GM21737 (cell line): ENCODE data around the gene LRRC15.

Experiments used
- ATAC-seq: cut with Tn5 transposase; IDR thresholded peaks from one replicate; pipeline ENCODE4 v1.9.1; 2021; ENCODE audit warnings: mild to moderate bottlenecking, moderate library complexity; ENCODE audit not compliant: unreplicated experiment

Gene LRRC15

DNA sequence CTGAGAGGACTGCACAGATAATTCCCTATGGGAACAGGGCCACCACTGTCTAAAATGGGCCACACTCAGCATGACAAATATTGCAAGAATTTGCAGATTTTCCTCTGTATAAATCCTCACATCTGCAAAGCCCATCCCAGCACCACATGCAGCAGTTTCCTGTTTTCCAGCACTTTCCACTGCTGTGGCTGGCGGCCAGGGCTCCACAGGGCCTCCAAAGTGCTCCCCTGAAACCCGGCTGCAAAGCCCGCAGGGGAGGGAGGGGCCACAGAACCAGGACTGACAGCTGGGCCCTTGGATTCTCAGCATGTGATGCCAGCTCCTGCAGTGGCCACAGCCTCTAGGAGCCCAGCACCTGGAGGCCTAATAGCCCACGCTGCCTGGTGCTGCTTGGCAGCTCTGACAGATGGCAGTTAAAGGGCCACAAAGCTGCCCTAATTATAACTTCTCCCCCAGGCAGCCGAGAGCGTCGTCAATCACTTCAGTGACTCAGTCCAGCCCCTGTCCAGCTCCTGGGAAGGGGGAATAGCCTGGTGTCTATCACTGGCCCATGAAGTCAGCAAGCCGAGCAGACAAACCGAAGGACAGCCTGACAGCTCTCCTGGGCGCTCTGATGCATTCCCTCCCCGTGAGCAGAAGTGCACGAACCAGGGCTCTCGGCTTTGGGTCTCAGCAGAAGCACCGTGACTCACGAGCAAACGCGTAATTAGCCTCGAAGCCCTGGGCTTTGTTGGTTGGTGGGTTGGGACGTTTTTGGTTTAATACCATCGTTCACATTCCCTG is 4.7 kb downstream of the LRRC15 start:
- ATAC-seq: no peak

GRCh38 chr3:194364314-194364651 is 5.3 kb downstream of the LRRC15 start:
- no peak for ATAC-seq

GRCh38 chr3:194360568-194360967 is 9.0 kb downstream of the LRRC15 start:
- ATAC-seq: no peak

- no peak for ATAC-seq
These were observed 11.9 kb downstream of the LRRC15 start for GRCh38 chr3:194357681-194358080.

GRCh38 chr3:194355379-194355778 is 14.2 kb downstream of the LRRC15 start:
- ATAC-seq: no peak

DNA sequence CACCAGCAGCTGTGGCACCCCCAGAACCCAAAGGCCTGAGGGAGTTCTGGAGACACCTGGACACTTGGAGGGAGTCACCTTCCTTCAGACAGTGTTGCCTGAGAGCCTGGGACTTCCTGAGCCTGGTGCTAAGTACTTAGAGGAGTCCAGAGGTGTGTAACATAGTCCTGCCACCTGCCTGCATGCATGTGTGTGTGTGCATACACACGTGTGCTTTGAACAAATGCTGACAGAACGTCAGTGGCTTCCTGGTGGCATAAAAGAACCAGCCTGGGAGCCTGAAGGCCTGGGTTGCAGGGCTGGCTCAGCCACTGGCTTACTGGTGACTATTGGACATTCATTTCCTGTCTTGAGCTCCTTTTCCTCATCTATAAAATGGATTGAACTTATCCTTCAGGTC is 15.2 kb downstream of the LRRC15 start:
- no peak for ATAC-seq

DNA sequence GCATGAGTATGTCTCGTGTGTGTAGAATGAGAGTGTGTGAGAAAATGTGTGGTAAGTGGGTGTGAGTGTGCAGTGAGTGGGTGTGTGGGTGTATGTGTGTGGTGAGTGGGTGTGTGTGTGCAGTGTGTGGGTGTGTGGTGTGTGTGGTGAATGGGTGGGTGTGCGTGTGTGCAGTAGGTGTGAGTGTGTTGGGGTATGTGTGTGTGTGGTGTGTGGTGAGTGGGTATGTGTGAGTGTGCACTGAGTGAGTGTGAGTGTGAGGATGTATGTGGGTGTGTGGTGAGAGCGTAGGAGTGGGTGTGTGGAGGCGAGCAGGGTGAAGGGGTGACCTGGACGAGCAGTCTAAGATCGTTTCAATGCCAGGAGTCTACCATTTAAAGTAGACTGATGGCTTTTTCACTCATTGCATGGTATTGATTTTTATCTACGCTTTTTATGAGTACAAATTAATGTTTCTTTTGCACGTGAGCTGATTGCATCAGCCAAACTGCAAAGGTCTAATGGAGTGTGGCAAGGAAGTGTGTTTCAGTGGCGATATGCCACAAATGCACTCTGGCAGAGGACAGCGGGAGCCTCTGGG is 16.8 kb downstream of the LRRC15 start:
- no peak for ATAC-seq

DNA sequence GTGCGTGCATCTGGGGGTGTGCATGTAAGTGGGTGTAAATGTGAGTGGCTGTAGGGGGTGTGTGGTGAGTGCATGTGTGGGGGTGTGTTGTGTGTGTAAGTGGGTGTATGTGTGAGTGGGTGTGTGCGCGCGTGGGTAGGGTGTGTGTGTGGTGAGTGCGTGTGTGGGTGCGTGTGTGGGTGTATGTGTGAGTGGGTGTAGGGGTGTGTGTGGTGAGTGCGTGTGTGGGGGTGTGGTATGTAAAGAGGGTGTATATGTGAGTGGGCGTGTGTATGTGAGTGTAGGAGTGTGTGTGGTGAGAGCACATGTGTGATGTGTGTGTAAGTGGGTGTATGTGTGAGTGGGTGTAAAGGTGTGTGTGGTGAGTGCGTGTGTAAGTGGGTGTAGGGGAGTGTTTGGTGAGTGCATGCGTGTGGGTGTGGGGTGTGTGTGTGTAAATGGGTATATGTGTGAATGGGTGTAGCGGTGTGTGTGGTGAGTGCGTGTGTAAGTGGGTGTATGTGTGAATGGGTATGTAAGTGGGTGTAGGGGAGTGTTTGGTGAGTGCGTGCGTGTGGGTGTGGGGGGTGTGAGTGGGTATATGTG is 17.5 kb downstream of the LRRC15 start:
- no peak for ATAC-seq

- ATAC-seq: no peak
These were observed 18.4 kb downstream of the LRRC15 start, which contains the start of gene CPN2 for GRCh38 chr3:194351080-194351672. Gene CPN2, minus strand, starts transcription at chr3:194351328. Its CDS starts 8,626 bp downstream, at chr3:194342702.

DNA sequence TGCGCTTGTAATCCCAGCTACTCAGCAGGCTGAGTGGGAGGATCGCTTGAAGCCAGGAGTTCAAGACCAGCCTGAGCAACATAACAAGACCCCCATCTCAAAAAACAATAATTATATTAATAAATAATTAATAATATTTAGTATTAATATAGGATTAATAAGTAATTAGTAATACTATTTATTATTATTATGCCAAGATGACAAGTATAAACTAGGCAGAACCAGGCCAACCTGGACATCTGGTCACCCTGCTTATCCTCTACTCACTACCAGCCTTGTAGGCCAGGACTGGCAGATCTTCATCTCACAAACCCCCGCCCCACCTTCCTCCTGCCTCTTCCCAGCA is 18.8 kb downstream of the LRRC15 start:
- ATAC-seq: no peak

- no peak for ATAC-seq
These were observed 21.2 kb downstream of the LRRC15 start for GRCh38 chr3:194348354-194348753.

DNA sequence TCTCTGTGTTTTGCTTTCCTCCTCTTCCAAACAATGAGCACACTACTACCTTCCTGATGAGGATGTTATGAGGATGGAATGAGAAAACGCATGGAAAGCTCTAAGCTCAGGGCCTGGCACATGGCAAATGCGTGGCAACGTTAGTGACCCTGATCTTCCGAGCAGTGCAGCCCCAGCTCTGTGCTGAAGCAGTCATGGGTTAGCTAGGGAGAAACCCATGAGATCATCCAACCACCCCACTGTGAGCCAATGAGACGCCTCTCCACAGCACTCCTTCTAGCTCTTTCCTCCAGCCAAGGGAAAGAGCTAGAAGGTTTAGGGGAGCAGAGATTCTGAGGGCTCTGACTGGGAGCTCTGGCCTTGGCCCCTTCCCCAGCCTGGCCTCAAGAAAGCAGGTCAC is 22.9 kb downstream of the LRRC15 start:
- no peak for ATAC-seq

DNA sequence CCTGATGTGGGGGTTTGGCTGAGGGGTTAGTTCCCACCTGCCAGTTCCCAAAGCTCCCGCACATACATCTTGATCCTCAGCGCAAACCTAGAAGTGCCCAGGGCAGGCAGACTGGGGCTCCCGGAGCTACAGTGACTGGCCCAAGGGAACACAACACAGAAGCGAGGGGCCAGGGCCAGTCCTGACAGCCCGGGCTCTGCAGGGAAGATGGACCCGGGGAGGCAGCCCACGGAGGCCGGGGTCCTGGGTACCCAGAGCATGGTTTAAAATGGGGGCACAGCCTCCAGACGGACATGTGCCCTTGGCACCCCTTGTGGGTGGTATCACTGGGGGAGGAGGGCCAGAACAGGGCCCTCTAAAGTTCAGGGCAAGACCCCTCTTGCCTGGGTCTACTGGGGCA is 23.5 kb downstream of the LRRC15 start:
- ATAC-seq: no peak

- ATAC-seq: no peak
These were observed 25.5 kb downstream of the LRRC15 start for GRCh38 chr3:194344012-194344411.

DNA sequence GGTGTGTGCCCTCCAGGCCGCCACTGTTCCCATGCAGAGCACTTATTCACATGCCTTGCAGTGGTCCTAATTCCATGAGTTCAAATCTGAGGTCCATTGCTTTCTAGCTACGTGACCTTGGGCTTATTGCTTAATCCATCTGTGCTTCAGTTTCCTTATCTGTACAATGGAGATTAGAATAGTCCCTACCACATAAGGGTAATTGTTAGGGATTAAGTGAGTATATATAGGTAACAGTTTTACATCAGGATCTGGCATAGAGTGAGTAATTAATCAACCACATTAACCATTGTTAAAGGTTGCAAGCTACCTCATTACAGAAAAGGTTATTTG is 26.0 kb downstream of the LRRC15 start:
- no peak for ATAC-seq

DNA sequence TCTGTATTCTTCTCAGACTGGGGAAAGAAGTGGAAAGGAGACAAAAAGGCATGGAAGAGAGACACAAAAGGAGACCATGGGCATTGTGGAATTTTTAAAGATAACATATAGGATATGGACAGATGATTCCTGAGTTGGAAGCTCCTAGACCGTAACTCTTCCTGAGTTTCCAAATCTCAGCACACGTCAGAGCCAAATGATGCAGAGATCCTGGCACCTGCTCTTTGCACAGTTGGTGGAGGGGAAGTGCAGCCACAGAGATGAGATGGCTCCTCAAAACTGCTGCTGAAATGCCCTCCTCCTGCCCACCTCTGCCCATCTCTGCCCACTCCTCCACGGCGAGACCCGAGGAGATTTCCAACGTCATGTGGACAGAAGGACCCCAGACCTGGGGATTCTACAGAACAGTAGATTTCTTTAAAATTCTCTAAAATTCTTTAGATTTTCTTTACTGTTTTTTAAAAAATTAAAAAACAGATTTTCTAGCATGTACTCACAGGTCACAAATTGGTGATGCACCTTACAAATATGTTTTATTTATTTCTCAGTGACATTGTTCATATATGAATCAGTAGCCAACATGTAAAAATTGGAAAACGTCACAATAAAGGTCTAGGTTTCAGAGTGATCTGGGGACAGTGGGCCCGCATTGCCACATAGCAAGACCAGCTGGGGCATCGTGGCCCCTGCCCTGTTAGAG is 26.5 kb downstream of the LRRC15 start:
- no peak for ATAC-seq

GRCh38 chr3:194340757-194341400 is 28.7 kb downstream of the LRRC15 start:
- ATAC-seq: no peak

- no peak for ATAC-seq
These were observed 29.7 kb downstream of the LRRC15 start for GRCh38 chr3:194339840-194340239.

DNA sequence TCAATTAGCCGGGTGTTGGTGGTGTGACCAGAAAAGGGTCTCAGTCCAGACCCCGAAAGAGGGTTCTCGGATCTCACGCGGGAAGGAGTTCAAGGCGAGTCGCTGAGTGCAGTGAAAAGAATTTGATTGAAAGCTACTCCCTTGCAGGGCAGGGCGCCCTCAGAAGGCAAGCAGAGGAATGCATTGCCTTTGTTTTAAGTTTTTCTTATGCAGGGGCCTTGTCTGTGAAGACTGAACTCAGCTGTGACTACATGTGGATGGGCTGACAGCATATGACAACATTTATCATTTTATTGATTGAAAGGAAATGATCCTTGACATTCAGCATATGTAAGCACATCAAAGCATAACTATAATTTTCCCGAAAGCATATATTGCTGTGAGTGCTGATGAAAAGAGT is 30.2 kb downstream of the LRRC15 start:
- no peak for ATAC-seq

DNA sequence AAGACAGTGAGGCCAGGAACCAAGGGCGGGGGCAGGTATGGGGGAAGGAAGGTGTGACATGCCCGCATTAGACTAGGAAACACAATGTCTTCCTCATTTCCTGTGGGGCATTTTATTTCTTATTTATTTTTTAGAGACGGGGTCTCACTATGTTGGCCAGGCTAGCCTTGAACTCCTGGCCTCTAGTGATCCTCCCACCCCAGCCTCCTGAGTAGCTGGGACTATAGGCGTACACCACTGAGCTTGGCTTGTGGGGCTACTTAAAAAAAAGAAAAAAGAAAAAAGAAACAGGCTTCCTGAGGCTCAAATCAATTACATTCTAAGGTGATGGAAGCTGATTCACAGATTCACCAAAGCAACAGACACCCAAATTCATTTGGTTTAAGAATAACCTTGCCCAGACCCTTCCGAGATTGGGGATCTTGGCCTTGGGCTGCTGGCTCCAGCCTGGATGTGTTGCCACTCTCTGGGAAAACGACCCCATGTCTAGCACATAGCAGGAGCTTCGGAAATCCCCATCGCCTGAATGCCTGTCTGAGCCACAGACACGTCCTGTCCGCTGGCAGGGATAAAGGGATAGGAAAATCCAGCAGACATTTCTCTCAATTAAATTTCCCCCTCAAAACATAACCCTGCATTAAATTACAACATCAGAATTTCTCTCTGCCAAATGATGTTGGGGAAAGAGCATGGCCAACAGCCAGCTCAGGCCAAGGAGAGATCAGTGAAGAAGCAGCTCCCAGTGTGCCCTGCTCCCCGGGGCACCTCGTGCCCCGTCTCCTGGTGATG is 31.4 kb downstream of the LRRC15 start:
- ATAC-seq: no peak
